SK-N-SH (cell line): ENCODE data around the gene PIP5K1C. TPM values are rescaled to one million over a fixed set of nuclear protein-coding genes. Genes with fewer than 3 reads are reported as not detected.

Experiments used
- CTCF ChIA-PET: fragments of 300-600, 350-600 bp; formaldehyde crosslinking; extraction: SDS; loops from one replicate; lab custom pipeline; 2021; lab: Yijun Ruan, JAX
- POLR2A ChIA-PET: fragments of 350-600 bp; sonication (Branson Sonifier 250); formaldehyde crosslinking; extraction: SDS; loops from one replicate; lab custom pipeline; 2020; ENCODE audit warnings: antibody characterized with exemption, inconsistent platforms; lab: Yijun Ruan, JAX
- DNase-seq: peaks from one replicate; pipeline ENCODE4 v3.0.0; 2012
- H2AFZ ChIP-seq: fragments of 200-600 bp; sonication (generic); 2 replicates; pipeline ENCODE4 v1.8.1; 2016; ENCODE audit warnings: antibody characterized with exemption, mild to moderate bottlenecking, low read depth
- H3F3A ChIP-seq: fragments of 200-600 bp; sonication (generic); replicated peaks from 2 replicates; pipeline ENCODE3; 2016; ENCODE audit warnings: antibody characterized with exemption, mild to moderate bottlenecking; ENCODE audit not compliant: insufficient read depth
- H3K27ac ChIP-seq, 2 experiments: fragments of 200-500 bp in 1 of 2; fragments of 200-600 bp in 1 of 2; sonication (Bioruptor generic) in 1 of 2; sonication (generic), shearing (Covaris generic) in 1 of 2; 2 replicates each; pipeline versions ENCODE4 v1.5.1 to v1.6.1; 2014 to 2016; ENCODE audit warnings: low read depth in 2 of 2, inconsistent platforms in 1 of 2, low read length in 1 of 2, mild to moderate bottlenecking in 1 of 2, mixed read lengths in 1 of 2
- H3K27me3 ChIP-seq: fragments of 200-600 bp; sonication (generic), shearing (Covaris generic); 2 replicates; pipeline ENCODE4 v1.6.1; 2016; ENCODE audit warnings: mixed run types; ENCODE audit not compliant: insufficient read depth
- H3K36me3 ChIP-seq, 2 experiments: fragments of 200-500 bp in 1 of 2; fragments of 200-600 bp in 1 of 2; sonication (Bioruptor generic) in 1 of 2; sonication (generic) in 1 of 2; replicated peaks in 1 of 2; 2 replicates each; pipeline versions ENCODE3 to v1.5.1; 2014 to 2016; ENCODE audit warnings: low read length in 1 of 2, mild to moderate bottlenecking in 1 of 2; ENCODE audit not compliant: insufficient read depth in 2 of 2, control insufficient read depth in 1 of 2
- H3K4me1 ChIP-seq, 2 experiments: fragments of 200-500 bp in 1 of 2; fragments of 200-600 bp in 1 of 2; sonication (Bioruptor generic) in 1 of 2; sonication (generic), shearing (Covaris generic) in 1 of 2; 2 replicates each; pipeline versions ENCODE4 v1.5.1 to v1.6.1; 2014 to 2016; ENCODE audit warnings: low read depth in 1 of 2, low read length in 1 of 2, mixed run types in 1 of 2; ENCODE audit not compliant: insufficient read depth in 2 of 2, control insufficient read depth in 1 of 2
- H3K4me2 ChIP-seq: fragments of 200-600 bp; sonication (generic), shearing (Covaris generic); 2 replicates; pipeline ENCODE4 v1.6.1; 2017; ENCODE audit warnings: mixed run types
- H3K4me3 ChIP-seq, 2 experiments: fragments of 200-500 bp in 1 of 2; fragments of 200-600 bp in 1 of 2; sonication (Bioruptor generic) in 1 of 2; sonication (generic), shearing (Covaris generic) in 1 of 2; 2 replicates each; pipeline versions ENCODE4 v1.5.1 to v1.8.1; 2014 to 2016; ENCODE audit warnings: low read depth in 2 of 2, inconsistent platforms in 1 of 2, low read length in 1 of 2, mild to moderate bottlenecking in 1 of 2, mixed read lengths in 1 of 2, moderate library complexity in 1 of 2
- H3K79me2 ChIP-seq: fragments of 200-600 bp; sonication (generic); 2 replicates; pipeline ENCODE4 v1.8.1; 2017; ENCODE audit warnings: mild to moderate bottlenecking; ENCODE audit not compliant: insufficient read depth
- H3K9ac ChIP-seq: fragments of 200-600 bp; sonication (generic); 2 replicates; pipeline ENCODE4 v1.6.1; 2017; ENCODE audit warnings: mixed run types
- H3K9me2 ChIP-seq: fragments of 200-600 bp; sonication (generic); 2 replicates; pipeline ENCODE4 v1.6.1; 2017; ENCODE audit warnings: mixed run types
- H3K9me3 ChIP-seq: fragments of 200-600 bp; sonication (generic); 2 replicates; pipeline ENCODE4 v1.6.1; 2017; ENCODE audit warnings: mixed run types, mild to moderate bottlenecking, moderate library complexity
- H4K20me1 ChIP-seq: fragments of 200-600 bp; sonication (generic); 2 replicates; pipeline ENCODE4 v1.6.1; 2017; ENCODE audit warnings: mild to moderate bottlenecking, mixed run types; ENCODE audit not compliant: insufficient read depth
- CTCF ChIP-seq: fragments of 200-600 bp; sonication (generic); IDR thresholded peaks from 2 replicates; pipeline ENCODE4 v1.6.1; 2017; ENCODE audit warnings: antibody characterized with exemption, mild to moderate bottlenecking, moderate library complexity
- EP300 ChIP-seq, 2 experiments: IDR thresholded peaks; 2 replicates each; pipeline versions ENCODE4 v1.4.0 to v1.6.1; 2012; ENCODE audit warnings: borderline replicate concordance in 1 of 2, low read depth in 1 of 2, low read length in 1 of 2
- FOSL2 ChIP-seq: IDR thresholded peaks from 2 replicates; pipeline ENCODE4 v1.4.0; 2012; ENCODE audit warnings: low read depth, mild to moderate bottlenecking, moderate library complexity, borderline replicate concordance
- MEF2A ChIP-seq: IDR thresholded peaks from 2 replicates; pipeline ENCODE4 v1.4.0; 2012; ENCODE audit warnings: low read depth, borderline replicate concordance
- MXI1 ChIP-seq: IDR thresholded peaks from 2 replicates; pipeline ENCODE4 v1.6.1; 2012; ENCODE audit warnings: mild to moderate bottlenecking, low read depth, low read length, improper control_type of control experiment
- NRF1 ChIP-seq: IDR thresholded peaks from 2 replicates; pipeline ENCODE4 v1.6.1; 2012; ENCODE audit warnings: low read depth, mild to moderate bottlenecking, low read length
- PBX3 ChIP-seq: IDR thresholded peaks from 2 replicates; pipeline ENCODE4; 2012
- POLR2AphosphoS5 ChIP-seq: IDR thresholded peaks from 2 replicates; pipeline ENCODE4 v1.6.1; 2012; ENCODE audit warnings: low read depth, low read length
- RAD21 ChIP-seq: IDR thresholded peaks from 2 replicates; pipeline ENCODE4 v1.6.1; 2012; ENCODE audit warnings: mild to moderate bottlenecking, low read length
- REST ChIP-seq: IDR thresholded peaks from 2 replicates; pipeline ENCODE4 v1.6.1; 2012; ENCODE audit warnings: mild to moderate bottlenecking, low read depth, low read length, moderate library complexity
- RFX5 ChIP-seq: IDR thresholded peaks from 2 replicates; pipeline ENCODE4 v1.6.1; 2012; ENCODE audit warnings: mild to moderate bottlenecking, improper control_type of control experiment, low read length
- RXRA ChIP-seq: IDR thresholded peaks from 2 replicates; pipeline ENCODE4 v1.4.0; 2012; ENCODE audit warnings: low read depth, mild to moderate bottlenecking, borderline replicate concordance
- SMC3 ChIP-seq: IDR thresholded peaks from 2 replicates; pipeline ENCODE4 v1.6.1; 2012; ENCODE audit warnings: low read depth, low read length, improper control_type of control experiment
- TAF1 ChIP-seq: IDR thresholded peaks from 2 replicates; pipeline ENCODE4 v1.6.1; 2012; ENCODE audit warnings: low read depth, mild to moderate bottlenecking, low read length, moderate library complexity, borderline replicate concordance
- TEAD4 ChIP-seq: IDR thresholded peaks from 2 replicates; pipeline ENCODE4 v1.4.0; 2012; ENCODE audit warnings: mild to moderate bottlenecking, borderline replicate concordance; ENCODE audit not compliant: insufficient read depth
- YY1 ChIP-seq: IDR thresholded peaks from 2 replicates; pipeline ENCODE4 v1.4.0; 2012; ENCODE audit warnings: low read depth, mild to moderate bottlenecking
- ZBTB33 ChIP-seq: IDR thresholded peaks from 2 replicates; pipeline ENCODE4 v1.4.0; 2012; ENCODE audit warnings: low read depth, borderline replicate concordance
- WGBS: methylation state at CpG from one replicate; pipeline ENCODE4 v1.1.6; 2017; ENCODE audit warnings: low lambda C conversion rate; 5-methylcytosine and 5-hydroxymethylcytosine counted together
- polyA plus RNA-seq, 3 experiments: library from polyadenylated mRNA; depleted of rRNA; stranded (reverse); fragments of >200 nt; gene quantifications; 2 replicates each; pipeline ENCODE4 v1.2.3, GENCODE V29; 2012
- TF ChIP-seq, protein P1 (sequence below): fragments of 150-350 bp; IDR thresholded peaks from 2 replicates; pipeline ENCODE4 v1.6.1; 2017; ENCODE audit warnings: antibody characterized with exemption, low read length, low read depth, borderline replicate concordance

Gene PIP5K1C
- polyA plus RNA-seq, 1 of the 3 experiments (the other 2 are of a cell fraction) = 12.3 TPM

GRCh38 chr19:3661284-3662238 is 38.7 kb downstream of the PIP5K1C start:
- DNase-seq = no peak
- H3K36me3 ChIP-seq = peaks cover 0 to 11% of the 10 kb centered on the region in 2 experiments

More at GRCh38 chr19:3661284-3662238, 38.7 kb downstream of the PIP5K1C start:
- WGBS = 97% methylated on average over 15 of the region's 34 CpGs
- H3K4me1 ChIP-seq = peaks cover 0 to 2% of the 10 kb centered on the region in 2 experiments; a peak in 1 of 4 replicates
- peaks cover 6% of the 10 kb centered on the region for H4K20me1 ChIP-seq
- no peak overlapping the region for H3K4me3 ChIP-seq
- no peaks in the 10 kb centered on the region for H3K9me3 ChIP-seq
- CTCF ChIA-PET = interaction anchor here (0.9 to 2.6 kb wide), 10 partner anchors 10 to 231 kb away, joined by 3 to 7 read pairs (median 4); partner anchors contain the start of genes GIPC3, PIP5K1C and TJP3
- TF ChIP-seq PBX3 (no peak), POLR2AphosphoS5 (no peak), MEF2A (no peak), MXI1 (no peak), YY1 (no peak), RXRA (no peak), CTCF (no peak), RFX5 (no peak), REST (no peak), EP300 (IDR thresholded peaks at IDR 0.05; ENCODE audit: borderline replicate concordance in 1 of 2, low read depth in 1 of 2, low read length in 1 of 2) (no peak), RAD21 (no peak), SMC3 (no peak), NRF1 (no peak), TEAD4 (no peak), ZBTB33 (no peak), TAF1 (no peak), FOSL2 (no peak)
- TF ChIP-seq, protein P1, sequence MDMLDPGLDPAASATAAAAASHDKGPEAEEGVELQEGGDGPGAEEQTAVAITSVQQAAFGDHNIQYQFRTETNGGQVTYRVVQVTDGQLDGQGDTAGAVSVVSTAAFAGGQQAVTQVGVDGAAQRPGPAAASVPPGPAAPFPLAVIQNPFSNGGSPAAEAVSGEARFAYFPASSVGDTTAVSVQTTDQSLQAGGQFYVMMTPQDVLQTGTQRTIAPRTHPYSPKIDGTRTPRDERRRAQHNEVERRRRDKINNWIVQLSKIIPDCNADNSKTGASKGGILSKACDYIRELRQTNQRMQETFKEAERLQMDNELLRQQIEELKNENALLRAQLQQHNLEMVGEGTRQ = no peak
- H3K27ac ChIP-seq = no peak overlapping the region
- H3K9ac ChIP-seq = no peak overlapping the region
- no peak overlapping the region for H3K4me2 ChIP-seq
- H3K27me3 ChIP-seq = no peaks in the 10 kb centered on the region
- H3F3A ChIP-seq = no peaks in the 10 kb centered on the region
- no peaks in the 10 kb centered on the region for H3K79me2 ChIP-seq
- no peaks in the 10 kb centered on the region for H3K9me2 ChIP-seq
- no peak overlapping the region for H2AFZ ChIP-seq
- POLR2A ChIA-PET = no interaction called here
